GM20431 (cell line): ENCODE data around the gene CLIC3.

Experiments used
- in situ Hi-C: fragments of 300-500 bp; cut with MseI, MboI; formaldehyde crosslinking; loops from one replicate; pipeline ENCODE4 v1.15.0; 2020; ENCODE audit warnings: low sequenced_read_pairs; ENCODE audit not compliant: unreplicated experiment

The CLIC3 gene

GRCh38 chr9:136996361-136997292 is at the start of gene CLIC3:
Gene CLIC3, minus strand, starts transcription at chr9:136996568. Its CDS starts 25 bp downstream, at chr9:136996543.
- in situ Hi-C loops, result no loop called here

- in situ Hi-C loops, result no loop called here
Observed at GRCh38 chr9:137045294-137046087, 49.1 kb upstream of the CLIC3 start.

GRCh38 chr9:137044502-137045177 is 48.3 kb upstream of the CLIC3 start:
- in situ Hi-C loops, result no loop called here

GRCh38 chr9:137044037-137044436 is 47.7 kb upstream of the CLIC3 start:
- in situ Hi-C loops, result no loop called here

- in situ Hi-C loops, result no loop called here
Observed at GRCh38 chr9:137042751-137043727, 46.7 kb upstream of the CLIC3 start.

- in situ Hi-C loops, result no loop called here
Observed at GRCh38 chr9:137041124-137041523, 44.8 kb upstream of the CLIC3 start.

GRCh38 chr9:137040568-137040967 is 44.2 kb upstream of the CLIC3 start:
- in situ Hi-C loops, result no loop called here

- in situ Hi-C loops, result loop anchor here (10.0 kb wide), 1 partner anchor 255 kb away; no protein-coding TSS in a partner anchor
Observed at GRCh38 chr9:137039611-137040366, 43.4 kb upstream of the CLIC3 start.

GRCh38 chr9:137038916-137039315 is 42.5 kb upstream of the CLIC3 start:
- in situ Hi-C loops, result loop anchor here (10.0 kb wide), 1 partner anchor 254 kb away; no protein-coding TSS in a partner anchor

- in situ Hi-C loops, result loop anchor here (10.0 kb wide), 1 partner anchor 253 kb away; no protein-coding TSS in a partner anchor
Observed at GRCh38 chr9:137037483-137037882, 41.1 kb upstream of the CLIC3 start.

- in situ Hi-C loops, result loop anchor here (10.0 kb wide), 1 partner anchor 252 kb away; no protein-coding TSS in a partner anchor
Observed at GRCh38 chr9:137037035-137037434, 40.7 kb upstream of the CLIC3 start.

GRCh38 chr9:137035937-137036336 is 39.6 kb upstream of the CLIC3 start:
- in situ Hi-C loops, result loop anchor here (10.0 kb wide), 1 partner anchor 251 kb away; no protein-coding TSS in a partner anchor

GRCh38 chr9:137035507-137035834 is 39.1 kb upstream of the CLIC3 start:
- in situ Hi-C loops, result loop anchor here (10.0 kb wide), 1 partner anchor 251 kb away; no protein-coding TSS in a partner anchor

- in situ Hi-C loops, result loop anchor here (10.0 kb wide), 1 partner anchor 250 kb away; no protein-coding TSS in a partner anchor
Observed at GRCh38 chr9:137034709-137035506, 38.5 kb upstream of the CLIC3 start.

- in situ Hi-C loops, result loop anchor here (10.0 kb wide), 1 partner anchor 249 kb away; no protein-coding TSS in a partner anchor
Observed at GRCh38 chr9:137034039-137034708, 37.8 kb upstream of the CLIC3 start.

GRCh38 chr9:137033481-137033880 is 37.1 kb upstream of the CLIC3 start:
- in situ Hi-C loops, result loop anchor here (10.0 kb wide), 1 partner anchor 249 kb away; no protein-coding TSS in a partner anchor

GRCh38 chr9:137032858-137033257 is 36.5 kb upstream of the CLIC3 start:
- in situ Hi-C loops, result loop anchor here (10.0 kb wide), 1 partner anchor 248 kb away; no protein-coding TSS in a partner anchor
